H1 (cell line): ENCODE results near the gene PTPRCAP.

Experiments used
- CTCF ChIP-seq, 3 experiments: IDR thresholded peaks; 1 replicate in 2 of 3; 2 replicates in 1 of 3; pipeline versions ENCODE4 v1.5.1 to v1.6.1; 2011; ENCODE audit warnings: low read length in 3 of 3, mild to moderate bottlenecking in 3 of 3, inconsistent platforms in 2 of 3, low read depth in 1 of 3, moderate library complexity in 1 of 3; ENCODE audit not compliant: insufficient read depth in 1 of 3; ENCODE audit errors: control extremely low read depth in 1 of 3
- POLR2A ChIP-seq, 2 experiments: IDR thresholded peaks; 1 replicate in 1 of 2; 2 replicates in 1 of 2; pipeline ENCODE4 v1.6.1; 2011; ENCODE audit warnings: low read depth in 2 of 2, low read length in 2 of 2, mild to moderate bottlenecking in 2 of 2; ENCODE audit errors: control extremely low read depth in 1 of 2
- SUZ12 ChIP-seq: fragments of 200-600 bp; sonication (generic); IDR thresholded peaks from 2 replicates; pipeline ENCODE4 v1.6.1; 2012; ENCODE audit warnings: mild to moderate bottlenecking, inconsistent platforms, low read length, moderate library complexity, mixed read lengths

GRCh38 chr11:67470337-67471002 is 33.0 kb upstream of the PTPRCAP start:
- no peak for TF ChIP-seq POLR2A (IDR thresholded peaks at IDR 0.05; ENCODE audit: control extremely low read depth in 1 of 2, low read depth in 2 of 2, low read length in 2 of 2)
- TF ChIP-seq CTCF (IDR thresholded peaks at IDR 0.05; ENCODE audit: control extremely low read depth in 1 of 3, insufficient read depth in 1 of 3, low read depth in 1 of 3, low read length in 3 of 3): no peak
- no peak for TF ChIP-seq SUZ12
